ENCODE results near the gene FBXL14. TPM values are rescaled to one million over a fixed set of nuclear protein-coding genes. Genes with fewer than 3 reads are reported as not detected.

The FBXL14 gene
- total RNA-seq, 1 experiment from 2014 or later: 7.9 TPM

Other genes starting within 250 kb of the FBXL14 start
- gene WNT5B, start 34.6 kb upstream of the FBXL14 start, total RNA-seq (2014; rRNA removed; shearing (Covaris generic)): 25.5 and 43.5 TPM in 2 replicates
- gene ADIPOR2, start 96.5 kb upstream of the FBXL14 start, total RNA-seq (2014; rRNA removed; shearing (Covaris generic)): 32.5 and 42.0 TPM in 2 replicates
- gene LRTM2, start 226.0 kb upstream of the FBXL14 start, total RNA-seq (2014; rRNA removed; shearing (Covaris generic)): 0.07 TPM in 1 of 2 replicates, not detected in the other